Measurements from ENCODE around the gene KCND3. TPM values are rescaled to one million over a fixed set of nuclear protein-coding genes. Genes with fewer than 3 reads are reported as not detected.
A peak's percentile ranks its signal among the peaks of the same experiment; 100 is the strongest.

Gene KCND3
- total and polyA plus RNA-seq, 2 experiments from 2014 or later: 0.10 to 0.18 TPM

- Mint-ChIP-seq H3K9me3 (peaks cover 4% of the 10 kb centered on the region; the same call in 1 of the 3 replicates), H3K4me3 (peak within 1 kb of the TSS; percentile 92), H3K4me1 (peaks cover 18% of the 10 kb centered on the region), H3K27ac (peak within 1 kb of the TSS; percentile 98), H3K27me3 (ENCODE audit: insufficient read depth, low read depth, poor library complexity) (peaks cover 13% of the 10 kb centered on the region), H3K36me3 (ENCODE audit: low read depth) (peaks cover 35% of the 10 kb centered on the region)
- TF ChIP-seq REST (IDR thresholded peaks at IDR 0.05; ENCODE audit: unreplicated experiment): no peak
- TF ChIP-seq CREB1 (CRISPR knock-in tag; IDR thresholded peaks at IDR 0.05; ENCODE audit: low read depth): peak; percentile 74
- peak; percentile 94 for TF ChIP-seq POLR2AphosphoS5 (IDR thresholded peaks at IDR 0.05; ENCODE audit: low read depth)
- no peak for TF ChIP-seq ZNF462 (CRISPR knock-in tag; IDR thresholded peaks at IDR 0.05)
- no peak for TF ChIP-seq EZH2 (IDR thresholded peaks at IDR 0.05; ENCODE audit: low read depth, unreplicated experiment)
- peak; percentile 77 to 79 for TF ChIP-seq CTCF (conservative IDR thresholded peaks at IDR 0.05; ENCODE audit: low read depth in 2 of 2)
- Histone ChIP-seq H3F3A (replicated peaks; ENCODE audit: low read depth) (0 out of 2 replicates have a peak, but pooled peaks cover 3% of the 10 kb centered on the region), H3K27ac (ENCODE audit: low read depth) (peak within 1 kb of the TSS; percentile 98), H3K9me2 (ENCODE audit: insufficient read depth) (no peaks in the 10 kb centered on the region), H3K36me3 (ENCODE audit: insufficient read depth) (peaks cover 18% of the 10 kb centered on the region; the same call in 1 of the 2 replicates), H3K4me3 (peak within 1 kb of the TSS; percentile 98), H3K4me1 (ENCODE audit: insufficient read depth) (peaks cover 7% of the 10 kb centered on the region), H3K27me3 (ENCODE audit: insufficient read depth) (no peaks in the 10 kb centered on the region), H2AFZ (peak within 1 kb of the TSS; percentile 100), H4K20me1 (replicated peaks; ENCODE audit: insufficient read depth) (no peaks in the 10 kb centered on the region; the same call in 1 of the 2 replicates), H3K4me2 (peak within 1 kb of the TSS; percentile 100), H3K79me2 (replicated peaks; ENCODE audit: insufficient read depth) (peaks cover 39% of the 10 kb centered on the region)
- DNase-seq (ENCODE audit: low spot score) (peak; percentile 97), ATAC-seq (peak; percentile 89)
Observed at GRCh38 chr1:111755331-111756123, 233.9 kb downstream of the KCND3 start, which contains the start of gene DDX20. TSS of gene DDX20 (plus strand) at chr1:111755901. CDS start at chr1:111755925, 24 bp downstream.
